GM10248 (cell line): Measurements from ENCODE around the gene POLR3A.
"Not testable (repeated sequence)": the region's sequence is repeated elsewhere in the genome, so short reads cannot be mapped to it uniquely, and the experiment has no call there.

ENCODE experiments used
- CTCF ChIA-PET: fragments of 300-600 bp; sonication (Branson Sonifier 250); formaldehyde crosslinking; extraction: SDS; loops from one replicate; lab custom pipeline; 2021; ENCODE audit warnings: antibody characterized with exemption; lab: Yijun Ruan, JAX
- POLR2A ChIA-PET: fragments of 350-650 bp; sonication (Branson Sonifier 250); formaldehyde crosslinking; extraction: SDS; loops from one replicate; lab custom pipeline; 2020; ENCODE audit warnings: antibody characterized with exemption; lab: Yijun Ruan, JAX
- DNase-seq: peaks from one replicate; pipeline ENCODE4 v3.0.0; 2012; ENCODE audit errors: extremely low spot score
- CTCF ChIP-seq: IDR thresholded peaks from 2 replicates; pipeline ENCODE4 v1.5.1; 2012; ENCODE audit warnings: mild to moderate bottlenecking, low read depth; ENCODE audit errors: extremely low read depth, missing control alignments, control extremely low read depth

Gene POLR3A

GRCh38 chr10:78070726-78071125 lies 41.4 kb upstream of the POLR3A start:
- POLR2A ChIA-PET, result no interaction called here
- CTCF ChIA-PET, result no interaction called here
- no peak for TF ChIP-seq CTCF
- no peak for DNase-seq

DNA sequence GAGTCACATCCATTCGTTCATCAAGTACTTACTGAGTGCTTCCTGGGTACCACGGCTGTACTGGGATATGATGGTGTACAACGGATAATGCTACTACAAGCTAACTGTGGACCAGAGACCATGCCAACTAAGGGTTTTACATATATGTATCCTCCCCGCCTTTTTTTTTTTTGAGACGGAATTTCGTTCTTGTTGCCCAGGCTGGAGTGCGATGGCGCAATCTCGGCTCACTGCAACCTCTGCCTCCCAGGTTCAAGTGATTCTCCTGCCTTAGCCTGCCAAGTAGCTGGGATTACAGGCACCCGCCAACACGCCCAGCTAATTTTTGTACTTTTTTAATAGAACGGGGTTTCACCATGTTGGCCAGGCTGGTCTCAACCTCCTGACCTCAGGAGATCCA lies 40.7 kb upstream of the POLR3A start:
- POLR2A ChIA-PET, result not testable (repeated sequence)
- CTCF ChIA-PET, result interaction anchor here (1.1 kb wide), 1 partner anchor 588 kb away, joined by 3 read pairs; no protein-coding TSS in a partner anchor

DNA sequence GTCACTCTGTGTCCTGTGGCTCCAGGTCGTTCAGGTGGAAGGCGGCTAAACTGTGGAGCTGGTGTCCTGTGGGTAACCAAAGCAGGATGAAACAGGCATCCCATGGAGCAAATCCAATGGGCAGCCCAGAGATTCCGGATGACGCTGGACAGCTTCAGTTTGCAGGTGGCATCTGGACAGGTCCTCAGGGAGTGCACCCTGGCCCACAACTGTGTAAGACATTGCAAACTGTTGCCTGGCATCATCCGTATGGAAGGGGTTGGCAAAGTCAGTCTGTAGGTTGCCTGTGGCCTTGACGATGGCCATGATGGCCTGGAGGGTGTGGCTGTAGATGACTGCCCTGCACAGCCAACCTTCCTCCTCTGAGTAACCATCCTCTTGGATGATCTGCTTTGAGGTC lies 39.8 kb upstream of the POLR3A start:
- ChIA-PET POLR2A (no interaction called here), CTCF (interaction anchor here (1.1 kb wide), 1 partner anchor 589 kb away, joined by 3 read pairs; no protein-coding TSS in a partner anchor)
- no peak for TF ChIP-seq CTCF
- no peak for DNase-seq

More for the DNA sequence above, 40.7 kb upstream of the POLR3A start:
- DNase-seq, result not testable (repeated sequence)

DNA sequence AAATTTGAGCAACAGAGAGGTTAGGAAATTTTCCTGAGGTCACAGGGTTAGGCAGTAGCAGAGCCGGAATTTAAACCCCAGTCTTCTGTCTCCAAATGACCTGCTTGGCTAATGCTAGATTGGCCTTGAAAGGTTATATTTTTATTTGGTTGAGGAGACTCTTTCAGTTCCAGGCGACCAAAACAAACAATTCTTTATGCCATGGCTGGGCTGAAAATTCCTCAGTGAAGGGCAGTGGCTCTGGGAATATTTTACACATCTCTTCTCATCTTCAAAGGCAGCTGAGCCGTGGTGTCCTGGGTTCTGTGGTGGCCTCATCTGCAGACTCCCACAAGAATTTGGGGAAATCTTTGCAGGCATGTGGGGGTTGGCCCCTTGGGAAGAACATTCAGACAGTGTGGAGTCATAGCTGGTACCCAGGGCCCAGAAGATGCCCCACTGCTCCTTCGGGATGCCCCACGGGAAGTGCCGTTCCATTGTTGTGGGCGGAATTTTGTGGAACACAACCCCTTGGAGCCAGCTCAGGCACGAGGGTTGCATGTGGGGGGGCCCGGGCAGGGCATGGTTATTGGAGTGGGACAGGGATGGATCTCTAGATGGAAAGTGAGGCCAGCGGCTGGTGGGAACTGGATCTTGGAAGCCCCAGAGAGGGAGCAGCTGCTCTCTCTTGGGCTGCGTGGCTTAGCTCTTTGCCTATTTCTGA lies 37.6 kb upstream of the POLR3A start:
- TF ChIP-seq CTCF, result no peak
- ChIA-PET CTCF (no interaction called here), POLR2A (no interaction called here)
- no peak for DNase-seq

DNA sequence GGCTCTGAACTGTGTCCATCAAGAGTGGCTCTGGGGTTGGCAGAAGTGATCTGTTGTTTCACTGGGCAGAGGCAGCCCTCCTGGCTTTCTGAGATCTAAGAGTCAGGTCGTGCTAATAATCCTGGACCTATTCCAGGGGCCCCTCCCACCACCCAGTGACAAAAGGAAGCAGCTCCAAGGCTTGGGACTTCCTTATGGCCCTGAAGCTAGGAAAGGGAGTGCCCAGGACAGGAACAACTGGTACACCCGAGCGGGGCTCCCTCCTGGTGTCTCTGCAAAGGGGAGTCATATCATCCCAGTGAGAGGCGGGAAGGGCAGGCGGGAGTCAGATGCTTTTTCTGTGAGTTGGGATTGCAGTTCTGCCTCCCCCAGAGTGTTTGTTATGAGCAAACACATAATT lies 36.7 kb upstream of the POLR3A start:
- DNase-seq, result no peak
- ChIA-PET CTCF (no interaction called here), POLR2A (no interaction called here)
- TF ChIP-seq CTCF, result no peak

DNA sequence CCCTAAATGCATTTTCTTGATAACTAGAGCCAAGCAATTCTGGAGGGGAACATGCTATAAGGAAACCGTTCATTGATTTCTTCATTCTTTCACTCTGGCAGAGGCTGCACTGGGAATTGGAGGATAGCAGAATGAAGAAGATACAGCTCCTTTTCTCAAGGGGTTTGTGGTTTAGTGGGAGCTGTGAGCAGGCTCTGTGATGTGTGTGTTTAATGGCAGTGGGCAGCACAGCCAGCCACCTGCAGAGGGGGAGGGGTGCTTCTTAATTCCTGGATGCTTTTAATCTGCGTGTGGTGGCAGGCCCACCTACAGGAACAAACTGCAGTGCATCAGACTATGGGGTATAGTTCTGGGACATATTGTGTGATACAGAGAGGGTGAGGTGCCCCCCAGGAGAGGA lies 36.3 kb upstream of the POLR3A start:
- no peak for DNase-seq
- TF ChIP-seq CTCF, result no peak
- ChIA-PET CTCF (no interaction called here), POLR2A (no interaction called here)

- DNase-seq, CTCF ChIA-PET, POLR2A ChIA-PET: not testable (repeated sequence)
Observed at GRCh38 chr10:78064919-78065318, 35.6 kb upstream of the POLR3A start.
